AG09319 (cell line): ENCODE results near the gene ZNF451.

Experiments
- DNase-seq: peaks from one replicate; pipeline ENCODE4 v3.0.0-alpha.2; 2010; ENCODE audit warnings: low read depth; ENCODE audit errors: extremely low read depth
- TF ChIP-seq, protein P1 (sequence below): IDR thresholded peaks from 2 replicates; pipeline ENCODE4 v1.5.1; 2011; ENCODE audit warnings: low read depth, mild to moderate bottlenecking, inconsistent platforms, low read length, moderate library complexity

The ZNF451 gene

DNA sequence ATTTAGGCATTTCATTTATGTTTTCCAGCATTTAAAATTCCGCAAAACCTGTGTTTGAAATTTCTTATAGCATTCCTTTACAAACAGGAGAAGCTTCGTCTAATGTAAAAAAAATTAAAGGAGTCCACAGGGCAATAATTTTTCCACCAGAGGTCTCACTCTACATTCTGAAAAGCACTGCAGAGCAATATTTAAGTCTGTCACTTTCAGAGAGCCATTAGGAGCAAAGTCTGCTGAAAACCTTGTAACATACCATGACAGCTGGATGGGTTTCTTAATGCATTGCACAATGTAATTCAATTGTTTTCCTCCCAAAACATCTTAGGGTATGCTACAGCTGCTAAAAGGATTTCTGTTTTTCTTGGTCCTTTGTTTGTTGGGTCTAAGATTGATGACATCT is 100.2 kb downstream of the ZNF451 start:
- DNase-seq, result no peak
- TF ChIP-seq, protein P1, sequence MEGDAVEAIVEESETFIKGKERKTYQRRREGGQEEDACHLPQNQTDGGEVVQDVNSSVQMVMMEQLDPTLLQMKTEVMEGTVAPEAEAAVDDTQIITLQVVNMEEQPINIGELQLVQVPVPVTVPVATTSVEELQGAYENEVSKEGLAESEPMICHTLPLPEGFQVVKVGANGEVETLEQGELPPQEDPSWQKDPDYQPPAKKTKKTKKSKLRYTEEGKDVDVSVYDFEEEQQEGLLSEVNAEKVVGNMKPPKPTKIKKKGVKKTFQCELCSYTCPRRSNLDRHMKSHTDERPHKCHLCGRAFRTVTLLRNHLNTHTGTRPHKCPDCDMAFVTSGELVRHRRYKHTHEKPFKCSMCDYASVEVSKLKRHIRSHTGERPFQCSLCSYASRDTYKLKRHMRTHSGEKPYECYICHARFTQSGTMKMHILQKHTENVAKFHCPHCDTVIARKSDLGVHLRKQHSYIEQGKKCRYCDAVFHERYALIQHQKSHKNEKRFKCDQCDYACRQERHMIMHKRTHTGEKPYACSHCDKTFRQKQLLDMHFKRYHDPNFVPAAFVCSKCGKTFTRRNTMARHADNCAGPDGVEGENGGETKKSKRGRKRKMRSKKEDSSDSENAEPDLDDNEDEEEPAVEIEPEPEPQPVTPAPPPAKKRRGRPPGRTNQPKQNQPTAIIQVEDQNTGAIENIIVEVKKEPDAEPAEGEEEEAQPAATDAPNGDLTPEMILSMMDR, result peak; percentile 48

DNA sequence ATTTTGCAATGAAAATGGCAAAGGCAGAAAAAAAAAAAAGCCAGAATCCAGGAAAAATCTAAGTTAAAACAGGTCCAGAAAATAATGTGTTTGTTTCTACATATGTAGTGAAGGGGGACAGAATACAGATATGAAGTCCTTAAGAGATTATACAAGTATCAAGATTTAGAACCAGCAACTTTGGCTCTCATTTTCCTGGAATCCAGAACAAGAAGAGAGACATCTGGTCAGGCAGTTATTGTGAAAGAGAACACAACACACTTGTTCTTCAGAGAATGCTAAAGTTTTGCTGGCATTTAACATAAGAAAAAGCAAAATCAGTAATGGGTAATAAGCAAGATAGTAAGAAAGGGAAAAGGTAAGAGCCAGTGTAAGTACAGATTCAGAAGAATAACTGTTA is 103.2 kb downstream of the ZNF451 start:
- TF ChIP-seq, protein P1, result no peak
- no peak for DNase-seq

DNA sequence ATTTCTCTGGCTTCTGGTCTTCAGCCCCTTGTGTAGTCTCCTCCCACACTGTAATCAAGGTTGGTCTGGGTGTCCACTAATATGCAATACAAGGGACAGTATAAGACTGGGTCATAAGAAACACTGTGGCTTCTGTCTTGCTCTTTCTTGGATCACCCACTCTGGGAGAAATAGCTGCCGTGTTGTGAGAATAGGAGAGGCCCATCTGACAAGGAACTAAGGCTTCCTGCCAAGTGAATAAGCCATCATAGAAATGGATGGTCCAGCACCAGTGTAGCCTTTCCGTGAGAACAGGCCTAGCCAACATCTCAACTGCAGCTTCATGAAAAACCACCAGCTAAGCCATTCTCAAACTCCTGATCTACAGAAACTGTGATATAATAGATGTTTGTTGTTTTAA is 105.5 kb downstream of the ZNF451 start:
- TF ChIP-seq, protein P1, result no peak
- DNase-seq, result no peak

DNA sequence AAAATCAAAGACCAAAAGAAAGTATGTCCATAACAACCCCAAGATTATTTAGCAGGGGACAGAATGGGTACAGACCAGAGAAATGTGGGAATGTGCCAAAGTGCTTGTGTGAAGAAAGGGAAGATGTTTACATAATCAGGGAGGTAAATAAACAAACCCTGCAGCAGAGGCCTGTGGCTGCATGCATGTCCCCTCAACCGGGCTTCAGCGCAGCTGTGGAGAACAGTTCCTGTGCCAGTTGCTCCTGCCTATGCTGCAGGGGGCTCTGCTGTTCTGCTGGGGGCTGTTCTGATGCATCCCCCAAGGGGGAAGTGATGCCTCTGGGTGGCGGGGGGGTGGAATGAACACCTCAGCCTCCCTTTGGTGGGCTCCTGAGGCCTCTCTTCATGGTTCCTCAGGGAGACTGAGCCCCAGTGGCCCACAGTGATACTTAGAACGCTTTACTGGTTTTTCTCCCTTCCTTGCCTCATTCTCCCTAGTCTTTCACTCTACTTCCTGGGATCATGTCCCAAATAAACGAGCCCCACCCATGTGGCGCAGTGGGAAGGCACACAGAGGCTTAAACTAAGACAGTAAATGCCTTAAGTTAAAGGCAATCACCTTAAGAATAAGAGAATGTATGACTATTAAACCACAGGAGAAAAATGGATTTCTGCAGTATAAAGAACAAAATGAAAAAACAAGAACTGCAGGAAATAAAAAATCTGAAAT is 109.1 kb downstream of the ZNF451 start:
- TF ChIP-seq, protein P1, result no peak; the same call in 1 of the 2 replicates
- DNase-seq, result peak; percentile 20

DNA sequence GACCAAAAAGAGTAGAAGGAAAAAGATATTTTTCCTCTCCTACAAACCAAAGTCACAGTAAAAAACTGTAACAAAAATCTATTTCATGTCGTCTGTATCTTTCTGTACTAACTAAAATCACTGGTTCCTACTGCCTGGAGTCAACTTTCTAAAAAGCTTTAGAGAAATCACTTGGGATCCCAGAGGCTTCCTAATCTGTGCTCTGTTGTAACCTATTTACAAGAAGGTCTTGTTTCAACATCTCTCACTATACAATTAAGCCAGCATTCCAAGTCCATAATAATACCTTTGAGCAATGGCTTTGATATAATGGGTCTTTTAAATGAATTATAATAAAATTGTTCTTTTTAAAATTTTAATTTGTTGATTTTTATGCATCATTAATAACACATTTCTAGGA is 111.7 kb downstream of the ZNF451 start:
- TF ChIP-seq, protein P1, result no peak
- DNase-seq, result no peak

DNA sequence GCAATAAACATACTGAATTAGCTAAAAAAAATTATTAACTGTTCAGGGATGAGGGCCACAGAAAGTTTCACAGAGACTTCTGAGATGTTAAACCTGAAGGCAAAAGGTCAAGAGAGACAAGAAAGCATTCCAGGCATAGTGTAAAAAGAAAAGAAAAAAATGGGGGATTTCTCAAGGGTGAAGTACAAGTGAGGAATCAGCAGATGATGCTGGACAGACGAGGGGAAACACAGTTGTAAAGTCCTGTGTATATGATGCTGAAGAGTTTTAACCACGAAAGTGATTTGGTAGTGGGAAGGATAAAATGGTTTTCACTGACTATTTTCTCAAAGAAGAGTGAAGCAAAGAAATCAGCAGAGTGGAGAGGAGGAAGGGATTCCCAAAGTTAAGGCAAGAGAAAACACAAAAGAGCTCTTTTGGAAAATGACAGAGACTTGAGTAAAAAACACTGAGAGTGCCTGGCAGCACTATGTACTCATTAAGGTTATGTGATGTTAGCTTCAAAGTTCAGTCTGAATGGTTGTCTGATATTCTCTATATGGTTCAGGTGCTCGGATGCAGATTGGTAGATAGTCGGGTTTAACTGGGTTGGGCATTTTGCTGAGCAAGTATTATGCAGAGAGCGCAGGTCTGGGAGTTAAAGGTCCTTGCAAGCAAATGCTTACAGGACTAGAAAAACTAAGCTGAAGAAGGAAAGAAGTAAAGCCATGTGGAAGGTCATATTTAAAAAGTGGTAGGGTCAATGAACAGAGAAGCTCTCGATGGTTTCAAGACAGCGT is 115.8 kb downstream of the ZNF451 start:
- no peak for DNase-seq
- TF ChIP-seq, protein P1, result no peak

DNA sequence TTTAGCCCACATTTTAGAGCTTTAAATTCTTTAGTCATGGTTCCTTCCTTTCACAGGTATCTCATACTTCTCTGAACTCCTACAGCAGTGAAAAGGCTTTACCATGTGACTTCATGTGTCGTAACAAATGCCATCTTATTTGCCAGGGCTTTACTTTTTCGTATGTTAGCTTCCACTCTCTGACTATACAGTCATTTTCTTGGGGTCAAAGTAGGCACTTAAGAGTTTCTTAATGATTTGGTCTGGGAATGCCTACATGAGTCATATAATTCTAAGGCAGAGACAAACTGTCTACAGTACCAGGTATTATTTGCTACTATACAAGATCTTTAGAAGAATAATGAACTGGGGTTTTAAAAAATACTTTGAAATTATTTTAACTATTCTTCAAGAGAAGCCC is 117.2 kb downstream of the ZNF451 start:
- TF ChIP-seq, protein P1, result no peak
- DNase-seq, result no peak
